Measurements from ENCODE around the gene SEPHS1.
"Not testable (repeated sequence)": the region's sequence is repeated elsewhere in the genome, so short reads cannot be mapped to it uniquely, and the experiment has no call there.

The SEPHS1 gene

GRCh38 chr10:13276749-13277365, 71.2 kb downstream of the SEPHS1 start:
- no peak for DNase-seq

- DNase-seq = not testable (repeated sequence)
Observed at GRCh38 chr10:13276146-13276545, 71.9 kb downstream of the SEPHS1 start.

GRCh38 chr10:13272164-13272571, 75.9 kb downstream of the SEPHS1 start:
- DNase-seq = no peak

GRCh38 chr10:13271552-13272163, 76.4 kb downstream of the SEPHS1 start:
- DNase-seq = peak; percentile 69 to 71

GRCh38 chr10:13270877-13271551, 77.1 kb downstream of the SEPHS1 start:
- no peak for DNase-seq

- no peak for DNase-seq
Observed at GRCh38 chr10:13268841-13269240, 79.3 kb downstream of the SEPHS1 start.

GRCh38 chr10:13268310-13268709, 79.8 kb downstream of the SEPHS1 start:
- DNase-seq = no peak

Data from activated T-cell treated with anti-CD3 and anti-CD28 coated beads, Interleukin-2, amount 50 U/mL, for 48 hours (primary cell).